Activated naive CD8-positive, alpha-beta T cell treated with anti-CD3 and anti-CD28 coated beads, Interleukin-2, amount 50 U/mL, for 24 hours (primary cell): ENCODE measurements around the gene TMEM123.
"Not testable (repeated sequence)": the region's sequence is repeated elsewhere in the genome, so short reads cannot be mapped to it uniquely, and the experiment has no call there.

Source experiments
- ATAC-seq: fragments of 150-1000 bp; cut with Tn5 transposase; one replicate; pipeline ENCODE4 v1.10.0; 2021
- DNase-seq: peaks from one replicate; pipeline ENCODE4 v3.0.0; 2021
- H3K27ac Mint-ChIP-seq: one replicate; pipeline ENCODE4 v1.8.0; 2021; ENCODE audit warnings: mild to moderate bottlenecking, mixed read lengths
- H3K27me3 Mint-ChIP-seq: one replicate; pipeline ENCODE4 v1.8.0; 2021; ENCODE audit warnings: mixed read lengths
- H3K36me3 Mint-ChIP-seq: one replicate; pipeline ENCODE4 v1.8.0; 2021; ENCODE audit warnings: low read depth, mixed read lengths
- H3K4me1 Mint-ChIP-seq: one replicate; pipeline ENCODE4 v1.8.0; 2021; ENCODE audit warnings: mixed read lengths
- H3K4me3 Mint-ChIP-seq: one replicate; pipeline ENCODE4 v1.8.0; 2021; ENCODE audit warnings: mild to moderate bottlenecking, moderate library complexity, mixed read lengths
- H3K9me3 Mint-ChIP-seq: one replicate; pipeline ENCODE4 v1.8.0; 2021; ENCODE audit warnings: mixed read lengths

TMEM123 gene

DNA sequence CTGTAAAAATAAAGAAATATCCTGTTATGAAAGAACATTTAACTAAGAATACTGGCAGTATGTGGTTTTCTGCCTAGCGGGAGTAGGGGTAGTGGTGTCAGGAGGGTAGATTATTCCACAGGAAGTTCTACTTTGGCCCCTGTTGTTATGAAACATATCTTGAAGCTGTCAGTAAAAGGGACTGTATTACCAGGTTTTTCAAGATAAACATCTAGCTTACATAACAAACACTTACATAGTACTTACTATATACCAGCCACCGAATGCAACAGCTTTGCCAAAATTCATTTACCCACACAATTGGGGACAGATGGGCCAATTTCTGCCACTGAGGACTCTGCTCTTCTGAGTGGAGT, 3.7 kb downstream of the TMEM123 start:
- peaks cover 59% of the 10 kb centered on the region for H3K36me3 Mint-ChIP-seq
- peak overlapping the region; percentile 38 for H3K27ac Mint-ChIP-seq
- H3K4me3 Mint-ChIP-seq, result peak overlapping the region; percentile 86
- H3K4me1 Mint-ChIP-seq, result peaks cover 74% of the 10 kb centered on the region
- peaks cover 8% of the 10 kb centered on the region for H3K9me3 Mint-ChIP-seq
- ATAC-seq (no peak), DNase-seq (no peak)
- no peaks in the 10 kb centered on the region for H3K27me3 Mint-ChIP-seq

DNA sequence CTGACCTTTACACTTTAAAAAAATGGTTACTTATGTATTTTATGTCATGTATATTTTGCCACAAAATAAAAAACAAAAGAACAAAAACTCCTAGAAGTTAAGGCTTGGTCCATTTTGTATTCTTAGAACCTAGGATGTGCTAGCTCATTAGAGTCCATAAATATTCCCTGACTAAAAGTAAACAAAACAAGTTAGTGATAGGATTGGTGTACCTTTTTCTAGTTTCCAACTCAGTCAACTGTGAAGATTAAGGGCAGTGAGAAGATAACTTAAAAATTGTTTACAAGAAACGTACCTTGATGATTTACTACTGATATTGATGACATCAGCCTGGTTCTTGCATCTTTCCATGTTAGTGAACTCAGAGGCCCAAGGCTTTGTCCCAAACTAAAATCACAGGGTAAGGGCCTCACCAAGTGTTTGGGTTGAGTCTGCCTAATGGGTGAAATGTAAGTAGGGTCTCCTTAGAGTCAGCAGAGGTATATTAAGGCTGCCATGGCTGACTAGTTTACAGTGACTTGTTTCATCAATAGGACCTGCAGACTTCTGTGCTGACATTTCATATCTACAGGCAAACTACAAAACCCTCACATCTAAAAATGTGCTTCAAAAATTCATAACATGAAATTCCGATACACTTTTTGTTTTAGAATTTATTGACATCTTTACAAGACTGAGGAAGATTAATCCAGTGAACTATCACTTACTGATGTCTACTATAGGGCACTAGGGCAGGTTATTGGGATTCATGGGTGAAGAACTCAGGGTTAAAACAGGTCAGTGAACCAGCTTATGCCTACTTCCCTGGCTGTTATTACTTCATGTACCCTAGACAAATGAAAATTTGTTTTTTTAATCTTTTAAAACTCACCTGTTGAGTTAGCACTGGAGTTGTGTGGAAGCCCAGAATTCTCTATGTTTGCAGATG, 4.4 kb downstream of the TMEM123 start:
- peaks cover 64% of the 10 kb centered on the region for H3K36me3 Mint-ChIP-seq
- H3K9me3 Mint-ChIP-seq, result peaks cover 8% of the 10 kb centered on the region
- peak overlapping the region; percentile 86 for H3K4me3 Mint-ChIP-seq
- no peak for ATAC-seq
- DNase-seq, result no peak
- H3K27ac Mint-ChIP-seq, result peak overlapping the region; percentile 38
- no peaks in the 10 kb centered on the region for H3K27me3 Mint-ChIP-seq
- H3K4me1 Mint-ChIP-seq, result peaks cover 74% of the 10 kb centered on the region

DNA sequence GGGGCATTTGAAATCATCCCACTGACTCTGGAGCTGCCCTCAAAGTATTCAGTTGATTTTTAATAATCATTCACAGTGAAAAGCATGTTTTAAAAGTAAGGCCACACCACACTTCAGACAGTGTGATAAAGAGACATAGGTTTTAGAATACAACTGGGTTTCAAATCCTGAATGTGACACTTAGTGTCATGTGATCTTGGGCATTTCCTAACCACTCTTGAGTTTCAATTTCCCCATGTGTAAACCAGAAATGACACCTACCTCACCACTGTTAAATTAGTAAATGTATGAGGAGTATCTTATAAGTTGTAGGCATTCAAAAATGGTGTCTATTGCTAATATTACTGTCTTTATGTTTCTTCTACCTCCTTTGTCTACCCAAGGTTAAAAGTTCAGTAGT, 5.4 kb downstream of the TMEM123 start:
- peaks cover 72% of the 10 kb centered on the region for H3K36me3 Mint-ChIP-seq
- H3K27me3 Mint-ChIP-seq, result no peaks in the 10 kb centered on the region
- peaks cover 8% of the 10 kb centered on the region for H3K9me3 Mint-ChIP-seq
- peak overlapping the region; percentile 38 for H3K27ac Mint-ChIP-seq
- no peak for DNase-seq
- peak; percentile 64 for ATAC-seq
- peak overlapping the region; percentile 0 for H3K4me3 Mint-ChIP-seq
- H3K4me1 Mint-ChIP-seq, result peaks cover 79% of the 10 kb centered on the region

DNA sequence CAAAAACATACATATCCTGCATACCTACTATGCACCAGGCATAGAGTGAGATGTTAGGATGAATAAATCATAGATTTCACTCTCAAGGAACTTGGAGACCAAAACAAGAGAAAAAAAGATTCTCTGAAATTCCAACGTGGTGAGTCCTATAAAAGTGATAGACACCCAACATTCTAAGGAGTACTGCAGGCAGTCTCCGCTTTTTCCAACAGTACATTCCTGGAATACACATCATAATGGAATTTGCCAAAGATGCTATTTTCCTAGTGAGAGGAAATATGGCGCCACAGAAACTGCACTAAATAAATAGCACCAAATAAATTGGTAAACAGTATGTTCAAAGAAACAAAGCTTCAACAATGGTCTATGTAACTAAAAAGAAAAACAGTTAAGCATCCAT, 6.0 kb downstream of the TMEM123 start:
- no peak overlapping the region for H3K27ac Mint-ChIP-seq
- H3K4me1 Mint-ChIP-seq, result peaks cover 85% of the 10 kb centered on the region
- peaks cover 72% of the 10 kb centered on the region for H3K36me3 Mint-ChIP-seq
- ATAC-seq, result no peak
- no peaks in the 10 kb centered on the region for H3K27me3 Mint-ChIP-seq
- no peak for DNase-seq
- peaks cover 8% of the 10 kb centered on the region for H3K9me3 Mint-ChIP-seq
- no peak overlapping the region for H3K4me3 Mint-ChIP-seq

DNA sequence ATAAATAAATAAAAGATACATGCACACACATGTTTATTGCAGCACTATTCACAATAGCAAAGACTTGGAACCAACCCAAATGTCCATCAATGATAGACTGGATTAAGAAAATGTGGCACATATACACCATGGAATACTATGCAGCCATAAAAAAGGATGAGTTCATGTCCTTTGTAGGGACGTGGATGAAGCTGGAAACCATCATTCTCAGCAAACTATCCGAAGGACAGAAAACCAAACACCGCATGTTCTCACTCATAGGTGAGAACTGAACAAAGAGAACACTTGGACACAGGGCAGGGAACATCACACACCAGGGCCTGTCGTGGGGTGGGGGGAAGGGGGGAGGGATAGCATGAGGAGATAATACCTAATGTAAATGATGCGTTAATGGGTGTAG, 7.9 kb downstream of the TMEM123 start:
- not testable (repeated sequence) for H3K4me3 Mint-ChIP-seq
- peaks cover 66% of the 10 kb centered on the region for H3K36me3 Mint-ChIP-seq

DNA sequence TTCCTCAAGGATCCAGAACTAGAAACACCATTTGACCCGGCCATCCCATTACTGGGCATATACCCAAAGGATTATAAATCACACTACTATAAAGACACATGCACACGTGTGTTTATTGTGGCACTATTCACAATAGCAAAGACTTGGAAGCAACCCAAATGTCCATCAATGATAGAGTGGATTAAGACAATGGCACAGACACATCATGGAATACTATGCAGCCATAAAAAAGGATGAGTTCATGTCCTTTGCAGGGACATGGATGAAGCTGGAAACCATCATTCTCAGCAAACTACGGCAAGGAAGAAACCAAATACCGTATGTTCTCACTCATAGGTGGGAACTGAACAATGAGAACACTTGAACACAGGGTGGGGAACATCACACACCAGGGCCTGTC, 8.4 kb downstream of the TMEM123 start:
- not testable (repeated sequence) for DNase-seq, H3K27ac Mint-ChIP-seq, H3K27me3 Mint-ChIP-seq, H3K4me3 Mint-ChIP-seq, H3K9me3 Mint-ChIP-seq, ATAC-seq
- peaks cover 68% of the 10 kb centered on the region for H3K36me3 Mint-ChIP-seq
- peaks cover 90% of the 10 kb centered on the region for H3K4me1 Mint-ChIP-seq

More for the DNA sequence above, 7.9 kb downstream of the TMEM123 start:
- not testable (repeated sequence) for H3K27ac Mint-ChIP-seq, ATAC-seq, DNase-seq, H3K27me3 Mint-ChIP-seq, H3K9me3 Mint-ChIP-seq
- H3K4me1 Mint-ChIP-seq, result peaks cover 90% of the 10 kb centered on the region

DNA sequence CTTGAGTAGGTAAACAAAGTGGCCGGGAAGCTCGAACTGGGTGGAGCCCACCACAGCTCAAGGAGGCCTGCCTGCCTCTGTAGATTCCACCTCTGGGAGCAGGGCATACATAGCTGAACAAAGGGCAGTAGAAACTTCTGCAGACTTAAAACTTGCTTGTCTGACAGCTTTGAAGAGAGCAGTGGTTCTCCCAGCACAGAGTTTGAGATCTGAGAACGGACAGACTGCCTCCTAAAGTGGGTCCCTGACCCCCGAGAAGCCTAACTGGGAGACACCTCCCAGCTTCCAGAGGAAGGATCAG, 13.6 kb downstream of the TMEM123 start:
- not testable (repeated sequence) for ATAC-seq, DNase-seq, H3K27me3 Mint-ChIP-seq
- Mint-ChIP-seq H3K4me3 (peak overlapping the region; percentile 30), H3K27ac (peak overlapping the region; percentile 38), H3K4me1 (peaks cover 93% of the 10 kb centered on the region), H3K36me3 (peaks cover 67% of the 10 kb centered on the region), H3K9me3 (peaks cover 21% of the 10 kb centered on the region)

DNA sequence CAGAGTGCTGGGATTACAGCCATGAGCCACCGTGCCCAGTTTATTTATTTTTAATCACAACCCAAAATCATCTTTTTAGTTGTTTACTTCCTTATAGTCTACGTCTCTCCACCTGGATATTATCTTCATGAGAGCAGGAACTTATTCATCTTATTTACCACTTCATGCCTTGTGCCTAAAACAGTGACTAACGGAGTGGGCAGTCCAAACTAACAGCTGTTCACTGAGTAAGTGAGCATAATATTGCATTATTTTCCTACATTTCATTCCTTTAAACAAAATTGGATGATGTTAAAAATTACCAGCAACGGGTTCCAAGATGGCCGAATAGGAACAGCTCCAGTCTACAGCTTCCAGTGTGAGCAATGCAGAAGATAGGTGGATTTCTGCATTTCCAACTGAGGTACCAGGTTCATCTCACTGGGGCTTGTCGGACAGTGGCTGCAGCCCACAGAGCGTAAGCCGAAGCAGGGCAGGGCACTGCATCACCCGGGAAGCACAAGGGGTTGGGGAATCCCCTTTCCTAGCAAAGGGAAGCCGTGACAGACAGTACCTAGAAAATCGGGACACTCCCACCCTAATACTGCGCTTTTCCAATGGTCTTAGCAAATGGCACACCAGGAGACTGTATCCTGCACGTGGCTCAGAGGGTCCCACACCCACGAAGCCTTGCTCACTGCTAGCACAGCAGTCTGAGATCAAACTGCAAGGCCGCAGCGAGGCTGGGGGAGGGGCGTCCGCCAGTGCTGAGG, 14.1 kb downstream of the TMEM123 start:
- no peak for DNase-seq
- H3K36me3 Mint-ChIP-seq, result peaks cover 67% of the 10 kb centered on the region
- H3K9me3 Mint-ChIP-seq, result peaks cover 25% of the 10 kb centered on the region
- H3K27me3 Mint-ChIP-seq, result no peaks in the 10 kb centered on the region
- no peak for ATAC-seq
- H3K27ac Mint-ChIP-seq, result peak overlapping the region; percentile 38
- H3K4me1 Mint-ChIP-seq, result peaks cover 93% of the 10 kb centered on the region
- no peak overlapping the region for H3K4me3 Mint-ChIP-seq

DNA sequence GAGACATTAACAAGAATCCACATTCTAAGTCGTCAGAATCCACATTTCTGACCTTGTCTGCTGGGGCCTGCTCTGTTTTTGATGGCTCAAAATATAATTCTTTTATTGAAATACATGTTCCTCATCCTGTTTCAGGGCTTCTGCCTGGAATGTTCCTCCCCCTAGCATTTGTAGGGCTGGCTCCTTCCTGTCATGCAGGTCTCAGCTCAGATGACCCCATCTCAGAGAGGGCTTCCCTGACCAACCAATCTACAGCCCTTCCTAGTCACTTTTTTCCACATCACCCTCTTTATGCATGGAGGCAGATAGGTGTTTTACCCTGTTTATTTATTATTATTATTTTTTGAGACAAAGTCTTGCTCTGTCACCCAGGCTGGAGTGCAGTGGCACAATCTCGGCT, 14.8 kb downstream of the TMEM123 start:
- Mint-ChIP-seq H3K27ac (no peak overlapping the region), H3K9me3 (peaks cover 29% of the 10 kb centered on the region), H3K4me3 (no peak overlapping the region), H3K27me3 (no peaks in the 10 kb centered on the region), H3K36me3 (peaks cover 69% of the 10 kb centered on the region), H3K4me1 (peaks cover 89% of the 10 kb centered on the region)
- ATAC-seq, result no peak
- no peak for DNase-seq

DNA sequence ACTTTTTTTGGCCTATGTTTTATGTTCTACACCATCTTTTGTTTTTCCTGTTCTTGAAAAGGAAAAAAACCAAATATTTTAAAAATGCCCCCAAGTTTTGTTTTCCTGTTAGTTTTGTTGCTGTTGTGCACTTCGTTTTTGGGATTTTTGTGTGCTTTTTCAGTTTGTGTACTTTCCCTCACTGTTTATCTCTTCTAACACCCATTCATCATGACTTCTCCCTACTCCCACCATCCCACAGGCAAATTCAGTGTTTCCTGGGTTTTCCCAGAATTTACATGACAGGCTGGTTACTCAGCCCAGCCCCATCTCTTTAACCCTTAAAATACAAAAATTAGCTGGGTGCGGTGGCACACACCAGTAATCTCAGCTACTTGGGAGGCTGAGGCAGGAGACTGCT, 15.6 kb downstream of the TMEM123 start:
- H3K4me3 Mint-ChIP-seq, result no peak overlapping the region
- peaks cover 34% of the 10 kb centered on the region for H3K9me3 Mint-ChIP-seq
- H3K4me1 Mint-ChIP-seq, result peaks cover 86% of the 10 kb centered on the region
- DNase-seq, result no peak
- no peaks in the 10 kb centered on the region for H3K27me3 Mint-ChIP-seq
- peak overlapping the region; percentile 61 for H3K27ac Mint-ChIP-seq
- H3K36me3 Mint-ChIP-seq, result peaks cover 72% of the 10 kb centered on the region
- no peak for ATAC-seq

DNA sequence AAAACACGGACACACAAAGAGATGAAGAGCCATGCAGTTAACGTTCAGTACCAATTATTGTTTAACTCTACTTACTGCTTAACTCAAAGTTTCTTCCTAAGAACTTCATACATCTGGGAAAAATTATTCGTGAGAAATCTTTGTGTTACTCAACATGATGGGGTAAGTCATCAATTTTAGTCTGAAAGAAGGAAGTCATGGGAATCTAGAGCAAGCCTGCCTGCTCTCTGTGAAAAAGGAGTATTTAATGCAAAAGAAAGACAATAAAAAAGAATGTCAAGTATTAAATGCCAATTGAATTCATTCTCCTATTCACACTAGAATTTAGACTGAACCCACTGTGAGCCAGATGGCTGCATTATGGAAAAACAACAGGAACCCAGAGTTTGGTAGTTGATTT, 16.0 kb downstream of the TMEM123 start:
- DNase-seq (no peak), ATAC-seq (no peak)
- no peak overlapping the region for H3K27ac Mint-ChIP-seq
- peaks cover 76% of the 10 kb centered on the region for H3K36me3 Mint-ChIP-seq
- H3K4me1 Mint-ChIP-seq, result peaks cover 86% of the 10 kb centered on the region
- no peaks in the 10 kb centered on the region for H3K27me3 Mint-ChIP-seq
- peaks cover 38% of the 10 kb centered on the region for H3K9me3 Mint-ChIP-seq
- no peak overlapping the region for H3K4me3 Mint-ChIP-seq

DNA sequence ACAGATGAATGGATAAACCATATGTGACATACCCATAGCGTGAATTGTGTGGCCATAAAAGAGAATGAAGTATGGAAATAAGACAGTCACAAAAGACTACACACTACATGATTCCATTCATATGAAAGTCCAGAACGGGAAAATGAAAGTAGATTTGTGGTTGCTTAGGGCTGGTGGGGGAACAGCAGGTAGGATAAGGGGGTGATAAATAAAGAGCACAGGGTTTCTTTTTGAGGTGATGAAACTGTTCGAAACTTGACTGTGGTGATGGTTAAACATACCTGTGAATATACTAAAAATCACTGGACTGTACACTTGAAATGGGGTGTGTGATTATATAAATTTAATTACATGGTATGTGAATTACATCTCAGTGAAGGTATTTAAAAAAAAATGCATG, 16.9 kb downstream of the TMEM123 start:
- peaks cover 86% of the 10 kb centered on the region for H3K4me1 Mint-ChIP-seq
- H3K27me3 Mint-ChIP-seq, result no peaks in the 10 kb centered on the region
- H3K27ac Mint-ChIP-seq, result peak overlapping the region; percentile 52
- peaks cover 41% of the 10 kb centered on the region for H3K9me3 Mint-ChIP-seq
- no peak overlapping the region for H3K4me3 Mint-ChIP-seq
- ATAC-seq (no peak), DNase-seq (no peak)
- peaks cover 83% of the 10 kb centered on the region for H3K36me3 Mint-ChIP-seq

DNA sequence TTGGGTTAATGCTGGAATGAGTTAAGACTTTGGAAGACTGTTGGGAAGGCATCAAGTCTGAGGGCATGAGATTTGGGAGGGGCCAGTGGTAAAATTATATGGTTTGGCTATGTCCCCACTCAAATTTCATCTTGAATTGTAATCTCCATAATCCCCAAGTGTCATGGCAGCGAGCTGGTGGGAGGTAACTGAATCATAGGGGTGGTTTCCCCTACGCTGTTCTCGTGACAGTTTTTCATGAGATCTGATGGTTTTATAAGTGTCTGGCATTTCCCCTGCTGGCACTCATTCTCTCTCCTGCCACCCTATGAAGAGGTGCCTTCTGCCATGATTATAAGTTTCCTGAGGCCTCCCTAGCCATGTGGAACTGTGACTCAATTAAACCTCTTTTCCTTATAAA, 19.0 kb downstream of the TMEM123 start:
- H3K36me3 Mint-ChIP-seq, result peaks cover 86% of the 10 kb centered on the region
- peaks cover 41% of the 10 kb centered on the region for H3K9me3 Mint-ChIP-seq
- not testable (repeated sequence) for DNase-seq, H3K27me3 Mint-ChIP-seq, H3K4me3 Mint-ChIP-seq, ATAC-seq
- peaks cover 87% of the 10 kb centered on the region for H3K4me1 Mint-ChIP-seq
- peak overlapping the region; percentile 34 for H3K27ac Mint-ChIP-seq

DNA sequence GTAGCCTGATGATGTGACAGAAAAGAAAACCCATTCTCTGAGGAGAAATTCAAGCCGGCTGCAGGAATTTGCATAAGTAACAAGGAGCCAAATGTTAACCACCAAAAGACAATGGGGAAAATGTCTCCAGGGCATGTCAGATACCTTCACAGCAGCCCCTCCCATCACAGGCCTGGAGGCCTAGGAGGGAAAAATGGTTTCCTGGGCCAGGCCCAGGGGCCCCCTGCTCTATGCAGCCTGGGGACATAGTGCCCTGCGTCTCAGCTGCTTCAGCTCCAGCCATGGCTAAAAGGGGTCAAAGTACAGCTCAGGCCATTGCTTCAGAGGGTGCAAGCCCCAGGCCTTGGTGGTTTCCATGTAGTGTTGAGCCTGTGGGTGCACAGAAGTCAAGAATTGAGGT, 20.0 kb downstream of the TMEM123 start:
- peaks cover 83% of the 10 kb centered on the region for H3K4me1 Mint-ChIP-seq
- not testable (repeated sequence) for H3K27ac Mint-ChIP-seq, ATAC-seq

DNA sequence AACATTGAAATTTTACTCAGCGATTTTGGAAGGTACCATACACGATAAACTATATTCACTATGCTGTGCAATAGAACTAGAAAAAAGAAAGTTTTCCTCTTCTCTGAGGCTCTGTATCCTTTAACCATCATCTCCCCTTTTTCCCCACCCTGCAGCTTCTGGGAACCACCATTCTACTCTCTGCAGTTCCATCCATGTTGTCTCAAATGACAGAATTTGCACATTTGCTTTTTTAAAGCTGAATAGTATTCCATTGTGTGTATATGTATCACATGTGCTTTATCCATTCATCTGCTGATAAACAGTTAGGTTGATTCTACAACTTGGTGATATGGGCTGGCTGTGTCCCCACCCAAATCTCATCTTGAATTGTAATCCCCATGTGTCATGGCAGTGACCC, 21.2 kb downstream of the TMEM123 start:
- H3K4me1 Mint-ChIP-seq, result peaks cover 79% of the 10 kb centered on the region
- ATAC-seq (no peak), DNase-seq (no peak)
- peak overlapping the region; percentile 64 for H3K27ac Mint-ChIP-seq
- no peaks in the 10 kb centered on the region for H3K27me3 Mint-ChIP-seq
- H3K36me3 Mint-ChIP-seq, result peaks cover 76% of the 10 kb centered on the region
- peaks cover 37% of the 10 kb centered on the region for H3K9me3 Mint-ChIP-seq
- H3K4me3 Mint-ChIP-seq, result no peak overlapping the region

More for the DNA sequence above, 20.0 kb downstream of the TMEM123 start:
- Mint-ChIP-seq H3K9me3 (peaks cover 41% of the 10 kb centered on the region), H3K36me3 (peaks cover 81% of the 10 kb centered on the region)
- not testable (repeated sequence) for DNase-seq, H3K27me3 Mint-ChIP-seq, H3K4me3 Mint-ChIP-seq
